Calu3 (cell line): ENCODE data around the gene ROBO3. TPM values are rescaled to one million over a fixed set of nuclear protein-coding genes. Genes with fewer than 3 reads are reported as not detected.

Source experiments
- BruUV-seq: library from RNA; stranded (reverse); fragments of 400-500 nt; replicated peaks from 2 replicates; lab custom pipeline; 2021; lab: Mats Ljungman, UMichigan
- CTCF ChIA-PET: fragments of 300-600 bp; sonication (Branson Sonifier 250); formaldehyde crosslinking; loops from one replicate; lab custom pipeline; 2022; ENCODE audit warnings: antibody characterized with exemption; lab: Charles Lee
- DNase-seq: peaks from one replicate; pipeline ENCODE4 v3.0.0; 2022
- H3K27ac Mint-ChIP-seq: one replicate; pipeline ENCODE4 v1.8.0; 2022; ENCODE audit warnings: mixed read lengths; ENCODE audit not compliant: unreplicated experiment
- H3K27me3 Mint-ChIP-seq: one replicate; pipeline ENCODE4 v1.8.0; 2022; ENCODE audit warnings: mixed read lengths; ENCODE audit not compliant: unreplicated experiment
- H3K36me3 Mint-ChIP-seq: one replicate; pipeline ENCODE4 v1.8.0; 2022; ENCODE audit warnings: mild to moderate bottlenecking, moderate library complexity, mixed read lengths; ENCODE audit not compliant: insufficient read depth, unreplicated experiment
- H3K4me1 Mint-ChIP-seq: one replicate; pipeline ENCODE4 v1.8.0; 2022; ENCODE audit warnings: mild to moderate bottlenecking, low read depth, mixed read lengths; ENCODE audit not compliant: unreplicated experiment
- H3K4me3 Mint-ChIP-seq: one replicate; pipeline ENCODE4 v1.8.0; 2022; ENCODE audit warnings: mild to moderate bottlenecking, low read depth, moderate library complexity, mixed read lengths; ENCODE audit not compliant: unreplicated experiment
- H3K9me3 Mint-ChIP-seq: one replicate; pipeline ENCODE4 v1.8.0; 2022; ENCODE audit warnings: low read depth, mixed read lengths; ENCODE audit not compliant: unreplicated experiment
- intact Hi-C: fragments of 100-400 bp; cut with micrococcal nuclease; formaldehyde crosslinking; loops from one replicate; pipeline ENCODE4 v1.10.0; 2022; ENCODE audit not compliant: unreplicated experiment
- total RNA-seq: library from RNA; stranded (reverse); gene quantifications from 2 replicates; pipeline ENCODE4 v1.2.3, GENCODE V29; 2022
- TF ChIP-seq, protein P1 (sequence below): fragments of 200-600 bp; IDR thresholded peaks from one replicate; pipeline ENCODE4 v1.8.0; 2022; ENCODE audit warnings: antibody characterized with exemption; ENCODE audit not compliant: unreplicated experiment

Gene ROBO3
- total RNA-seq, 1 experiment from 2014 or later: 0.99 TPM

DNA sequence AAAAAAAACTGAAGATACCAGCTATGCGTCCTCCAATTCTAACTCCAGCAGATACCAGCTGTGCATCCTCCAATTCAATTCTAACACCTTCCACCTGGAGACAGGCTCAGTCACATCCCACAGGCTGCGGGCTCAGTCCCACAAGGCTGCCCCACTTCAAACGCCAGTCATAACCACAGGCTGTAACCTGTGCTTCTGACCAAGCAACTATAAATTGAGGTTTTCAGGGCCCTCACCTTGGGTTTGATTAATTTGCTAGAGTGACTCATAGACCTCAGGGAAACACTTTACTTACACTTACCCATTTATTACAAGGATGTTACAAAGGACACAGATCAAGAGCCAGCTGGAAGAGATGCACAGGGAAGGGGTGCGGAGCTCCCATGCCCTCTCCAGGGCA is 32.7 kb upstream of the ROBO3 start:
- Mint-ChIP-seq H3K4me3 (no peak overlapping the region), H3K27me3 (peaks cover 14% of the 10 kb centered on the region), H3K9me3 (no peaks in the 10 kb centered on the region), H3K36me3 (no peaks in the 10 kb centered on the region), H3K4me1 (no peaks in the 10 kb centered on the region), H3K27ac (no peak overlapping the region)
- no TSS peak for BruUV-seq
- TF ChIP-seq, protein P1, sequence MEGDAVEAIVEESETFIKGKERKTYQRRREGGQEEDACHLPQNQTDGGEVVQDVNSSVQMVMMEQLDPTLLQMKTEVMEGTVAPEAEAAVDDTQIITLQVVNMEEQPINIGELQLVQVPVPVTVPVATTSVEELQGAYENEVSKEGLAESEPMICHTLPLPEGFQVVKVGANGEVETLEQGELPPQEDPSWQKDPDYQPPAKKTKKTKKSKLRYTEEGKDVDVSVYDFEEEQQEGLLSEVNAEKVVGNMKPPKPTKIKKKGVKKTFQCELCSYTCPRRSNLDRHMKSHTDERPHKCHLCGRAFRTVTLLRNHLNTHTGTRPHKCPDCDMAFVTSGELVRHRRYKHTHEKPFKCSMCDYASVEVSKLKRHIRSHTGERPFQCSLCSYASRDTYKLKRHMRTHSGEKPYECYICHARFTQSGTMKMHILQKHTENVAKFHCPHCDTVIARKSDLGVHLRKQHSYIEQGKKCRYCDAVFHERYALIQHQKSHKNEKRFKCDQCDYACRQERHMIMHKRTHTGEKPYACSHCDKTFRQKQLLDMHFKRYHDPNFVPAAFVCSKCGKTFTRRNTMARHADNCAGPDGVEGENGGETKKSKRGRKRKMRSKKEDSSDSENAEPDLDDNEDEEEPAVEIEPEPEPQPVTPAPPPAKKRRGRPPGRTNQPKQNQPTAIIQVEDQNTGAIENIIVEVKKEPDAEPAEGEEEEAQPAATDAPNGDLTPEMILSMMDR: no peak
- intact Hi-C loops: no loop called here
- no peak for DNase-seq
- CTCF ChIA-PET: no interaction called here

- H3K36me3 Mint-ChIP-seq: no peaks in the 10 kb centered on the region
- TF ChIP-seq, protein P1: no peak
- BruUV-seq: no TSS peak
Observed at GRCh38 chr11:124834526-124835180, 30.6 kb upstream of the ROBO3 start.

GRCh38 chr11:124835918-124836317 is 29.3 kb upstream of the ROBO3 start:
- no peaks in the 10 kb centered on the region for H3K9me3 Mint-ChIP-seq
- intact Hi-C loops: loop anchor here (2.0 kb wide), 2 partner anchors 35 to 77 kb away; partner anchors contain the start of gene MSANTD2
- no peaks in the 10 kb centered on the region for H3K4me1 Mint-ChIP-seq
- CTCF ChIA-PET: interaction anchor here (1.1 kb wide), 1 partner anchor 35 kb away, joined by 4 read pairs; no protein-coding TSS in a partner anchor
- peak overlapping the region; percentile 59 for H3K4me3 Mint-ChIP-seq
- H3K27me3 Mint-ChIP-seq: peaks cover 42% of the 10 kb centered on the region
- BruUV-seq: no TSS peak
- no peak for DNase-seq
- H3K36me3 Mint-ChIP-seq: no peaks in the 10 kb centered on the region
- TF ChIP-seq, protein P1: no peak
- no peak overlapping the region for H3K27ac Mint-ChIP-seq

More at GRCh38 chr11:124834526-124835180, 30.6 kb upstream of the ROBO3 start:
- no peak overlapping the region for H3K4me3 Mint-ChIP-seq
- H3K9me3 Mint-ChIP-seq: no peaks in the 10 kb centered on the region
- intact Hi-C loops: no loop called here
- H3K27me3 Mint-ChIP-seq: peaks cover 29% of the 10 kb centered on the region
- H3K4me1 Mint-ChIP-seq: no peaks in the 10 kb centered on the region
- H3K27ac Mint-ChIP-seq: no peak overlapping the region
- no peak for DNase-seq
- CTCF ChIA-PET: interaction anchor here (0.5 to 2.4 kb wide), 2 partner anchors 93 to 165 kb away, joined by 4 to 7 read pairs; no protein-coding TSS in a partner anchor

DNA sequence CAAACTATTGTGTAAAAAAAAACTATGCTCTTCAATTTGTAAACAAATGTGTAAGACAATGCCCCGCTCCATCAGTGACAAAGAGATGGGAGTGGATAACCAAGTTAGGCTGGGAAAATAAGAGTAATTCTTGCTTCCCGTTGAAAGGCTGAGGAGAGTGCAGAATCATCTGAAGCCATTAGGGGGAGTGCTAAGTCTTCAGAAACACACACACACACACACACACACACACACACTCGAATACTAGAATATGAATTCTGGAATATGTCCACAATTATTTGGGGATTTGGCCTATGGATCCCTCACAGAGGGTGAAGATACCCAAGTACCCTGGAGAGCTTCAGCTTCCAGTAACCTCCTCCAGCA is 27.8 kb upstream of the ROBO3 start:
- no TSS peak for BruUV-seq
- peak; percentile 21 for DNase-seq
- H3K27me3 Mint-ChIP-seq: peaks cover 45% of the 10 kb centered on the region
- TF ChIP-seq, protein P1: no peak
- H3K9me3 Mint-ChIP-seq: no peaks in the 10 kb centered on the region
- no peak overlapping the region for H3K27ac Mint-ChIP-seq
- no peaks in the 10 kb centered on the region for H3K4me1 Mint-ChIP-seq
- intact Hi-C loops: loop anchor here (1.0 to 2.0 kb wide), 4 partner anchors 37 to 193 kb away; partner anchors contain the start of gene MSANTD2
- CTCF ChIA-PET: no interaction called here
- no peaks in the 10 kb centered on the region for H3K36me3 Mint-ChIP-seq
- H3K4me3 Mint-ChIP-seq: no peak overlapping the region
